Measurements from ENCODE around the gene ZFHX2.
"Not testable (repeated sequence)": the region's sequence is repeated elsewhere in the genome, so short reads cannot be mapped to it uniquely, and the experiment has no call there.

Gene ZFHX2

DNA sequence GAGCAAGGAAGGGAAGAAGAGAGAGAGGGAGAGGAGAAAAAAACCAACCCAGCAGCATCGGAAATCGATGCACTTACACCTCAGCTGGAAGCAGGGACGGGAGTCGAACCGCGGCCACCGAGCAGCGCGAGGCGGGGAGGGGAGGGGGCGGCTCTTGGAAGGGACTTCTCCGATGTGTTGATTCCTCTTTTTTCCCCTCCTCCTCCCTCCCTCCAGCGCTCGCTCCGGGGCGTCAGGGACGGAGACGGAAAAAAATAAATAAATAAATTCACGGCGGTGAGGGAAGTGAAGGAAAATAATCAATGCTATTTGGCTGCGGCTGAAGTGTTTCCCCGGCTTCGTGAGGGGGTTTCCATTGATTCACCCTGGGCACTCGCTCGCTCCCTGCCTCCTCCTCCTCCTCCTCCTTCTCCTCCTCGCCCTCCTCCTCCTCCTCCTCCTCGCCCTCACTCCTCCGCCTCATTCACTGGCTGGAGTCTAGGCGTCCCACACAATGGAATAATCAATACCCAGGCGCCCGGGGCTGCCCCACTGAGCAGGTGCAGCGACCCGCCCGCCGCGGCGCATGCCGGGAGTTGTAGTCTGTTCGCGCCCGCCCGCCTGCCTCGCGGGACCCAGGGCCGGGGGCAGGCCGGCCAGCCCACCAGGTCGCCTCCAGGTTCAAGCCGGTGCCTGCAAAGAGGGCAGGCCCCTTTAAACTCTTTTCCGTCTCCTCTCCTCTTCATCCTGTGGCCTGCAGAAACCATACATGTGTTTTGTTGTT, at the start of gene ZFHX2:
ZFHX2 (minus strand) TSS at position 500 of the 763 bp plus-strand sequence. CDS start 16,440 bp downstream, outside the sequence.
- no peaks in the 10 kb centered on the region for H3K4me1 ChIP-seq (ENCODE audit: low read length)
- no peak for TF ChIP-seq EZH2phosphoT487 (IDR thresholded peaks at IDR 0.05; ENCODE audit: low read length)
- TF ChIP-seq EZH2 (optimal IDR thresholded peaks at IDR 0.05; ENCODE audit: low read depth, low read length): no peak
- TF ChIP-seq, protein P1, sequence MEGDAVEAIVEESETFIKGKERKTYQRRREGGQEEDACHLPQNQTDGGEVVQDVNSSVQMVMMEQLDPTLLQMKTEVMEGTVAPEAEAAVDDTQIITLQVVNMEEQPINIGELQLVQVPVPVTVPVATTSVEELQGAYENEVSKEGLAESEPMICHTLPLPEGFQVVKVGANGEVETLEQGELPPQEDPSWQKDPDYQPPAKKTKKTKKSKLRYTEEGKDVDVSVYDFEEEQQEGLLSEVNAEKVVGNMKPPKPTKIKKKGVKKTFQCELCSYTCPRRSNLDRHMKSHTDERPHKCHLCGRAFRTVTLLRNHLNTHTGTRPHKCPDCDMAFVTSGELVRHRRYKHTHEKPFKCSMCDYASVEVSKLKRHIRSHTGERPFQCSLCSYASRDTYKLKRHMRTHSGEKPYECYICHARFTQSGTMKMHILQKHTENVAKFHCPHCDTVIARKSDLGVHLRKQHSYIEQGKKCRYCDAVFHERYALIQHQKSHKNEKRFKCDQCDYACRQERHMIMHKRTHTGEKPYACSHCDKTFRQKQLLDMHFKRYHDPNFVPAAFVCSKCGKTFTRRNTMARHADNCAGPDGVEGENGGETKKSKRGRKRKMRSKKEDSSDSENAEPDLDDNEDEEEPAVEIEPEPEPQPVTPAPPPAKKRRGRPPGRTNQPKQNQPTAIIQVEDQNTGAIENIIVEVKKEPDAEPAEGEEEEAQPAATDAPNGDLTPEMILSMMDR (IDR thresholded peaks at IDR 0.05; ENCODE audit: low read length): no peak
- H3F3A ChIP-seq (ENCODE audit: insufficient read depth, low read length): no peaks in the 10 kb centered on the region
- H3K36me3 ChIP-seq (replicated peaks; ENCODE audit: insufficient read depth, low read length): no peaks in the 10 kb centered on the region
- H3K27me3 ChIP-seq (replicated peaks; ENCODE audit: insufficient read depth, low read length): no peaks in the 10 kb centered on the region
- peak; percentile 38 for DNase-seq
- H3K9ac ChIP-seq (ENCODE audit: low read length): peak within 1 kb of the TSS; percentile 23; the same call in 1 of the 2 replicates
- H2AFZ ChIP-seq (ENCODE audit: low read length): peak within 1 kb of the TSS; percentile 74
- peaks cover 2% of the 10 kb centered on the region for H3K79me2 ChIP-seq (ENCODE audit: low read length)
- peak within 1 kb of the TSS; percentile 76 for H3K4me2 ChIP-seq (ENCODE audit: low read depth, low read length)
- H4K20me1 ChIP-seq (ENCODE audit: insufficient read depth, low read length): no peaks in the 10 kb centered on the region
- no peak within 1 kb of the TSS for H3K27ac ChIP-seq (ENCODE audit: low read length)
- H3K9me3 ChIP-seq (replicated peaks; ENCODE audit: insufficient read depth, low read length): no peaks in the 10 kb centered on the region
- peak within 1 kb of the TSS; percentile 65 for H3K4me3 ChIP-seq (ENCODE audit: low read length)
- no peaks in the 10 kb centered on the region for H3K9me2 ChIP-seq (replicated peaks; ENCODE audit: insufficient read depth, low read length)

DNA sequence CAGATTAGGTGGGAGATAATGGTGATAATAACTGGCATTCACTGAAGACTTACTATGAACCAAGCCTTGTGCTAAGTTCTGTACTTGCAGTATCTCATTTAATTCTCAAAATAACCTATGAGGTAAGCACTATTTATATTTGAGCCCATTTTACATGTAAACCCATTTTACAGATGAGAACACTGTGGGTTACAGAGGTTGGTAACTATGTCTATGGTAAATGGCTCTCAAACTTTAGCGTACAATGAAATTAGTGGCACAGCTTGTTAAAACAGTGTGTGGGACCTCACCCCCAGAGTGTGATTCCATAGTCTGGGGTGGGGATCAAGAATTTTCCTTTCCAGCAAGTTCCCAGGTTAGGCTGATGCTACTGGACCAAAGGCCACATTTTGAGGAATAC, 49.2 kb upstream of the ZFHX2 start:
- TF ChIP-seq EZH2phosphoT487 (IDR thresholded peaks at IDR 0.05; ENCODE audit: low read length) (no peak), EZH2 (optimal IDR thresholded peaks at IDR 0.05; ENCODE audit: low read depth, low read length) (no peak)
- TF ChIP-seq, protein P1 (IDR thresholded peaks at IDR 0.05; ENCODE audit: low read length): no peak
- Histone ChIP-seq H3K36me3 (replicated peaks; ENCODE audit: insufficient read depth, low read length) (no peaks in the 10 kb centered on the region), H3F3A (ENCODE audit: insufficient read depth, low read length) (no peaks in the 10 kb centered on the region)

DNA sequence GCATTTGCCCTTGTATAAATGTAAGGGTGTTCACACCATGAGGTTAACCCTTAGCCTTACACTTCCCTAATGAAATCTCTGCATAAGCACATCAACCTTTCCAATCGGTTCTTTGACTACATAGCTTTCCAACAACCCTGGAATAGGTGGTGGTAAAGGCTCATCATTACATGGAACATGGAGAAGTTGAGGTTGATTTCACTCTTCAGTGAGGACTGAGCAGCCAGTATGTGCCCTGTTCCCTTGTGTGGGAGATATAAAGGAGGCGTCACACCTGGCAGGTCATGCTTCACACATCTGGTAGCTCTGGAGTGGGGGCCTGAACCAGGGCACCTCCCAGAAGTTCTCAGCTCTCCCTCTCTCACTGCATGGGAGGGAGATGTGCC, 48.8 kb upstream of the ZFHX2 start:
- TF ChIP-seq, protein P1 (IDR thresholded peaks at IDR 0.05; ENCODE audit: low read length): no peak
- TF ChIP-seq EZH2 (optimal IDR thresholded peaks at IDR 0.05; ENCODE audit: low read depth, low read length) (no peak), EZH2phosphoT487 (IDR thresholded peaks at IDR 0.05; ENCODE audit: low read length) (no peak)
- Histone ChIP-seq H3K4me1 (ENCODE audit: low read length) (no peaks in the 10 kb centered on the region), H3K27me3 (replicated peaks; ENCODE audit: insufficient read depth, low read length) (no peaks in the 10 kb centered on the region), H3K9me2 (replicated peaks; ENCODE audit: insufficient read depth, low read length) (no peaks in the 10 kb centered on the region), H3K4me2 (ENCODE audit: low read depth, low read length) (no peak overlapping the region), H3K79me2 (ENCODE audit: low read length) (no peaks in the 10 kb centered on the region), H3K36me3 (replicated peaks; ENCODE audit: insufficient read depth, low read length) (no peaks in the 10 kb centered on the region), H2AFZ (ENCODE audit: low read length) (no peak overlapping the region), H3K9me3 (replicated peaks; ENCODE audit: insufficient read depth, low read length) (no peaks in the 10 kb centered on the region), H3F3A (ENCODE audit: insufficient read depth, low read length) (no peaks in the 10 kb centered on the region), H3K27ac (ENCODE audit: low read length) (no peak overlapping the region), H3K4me3 (ENCODE audit: low read length) (no peak overlapping the region), H3K9ac (ENCODE audit: low read length) (no peak overlapping the region), H4K20me1 (ENCODE audit: insufficient read depth, low read length) (no peaks in the 10 kb centered on the region)
- DNase-seq: no peak

More for the DNA sequence above, 49.2 kb upstream of the ZFHX2 start:
- H3K27me3 ChIP-seq (replicated peaks; ENCODE audit: insufficient read depth, low read length): no peaks in the 10 kb centered on the region
- DNase-seq: no peak
- no peak overlapping the region for H3K27ac ChIP-seq (ENCODE audit: low read length)
- H3K4me1 ChIP-seq (ENCODE audit: low read length): no peaks in the 10 kb centered on the region
- H2AFZ ChIP-seq (ENCODE audit: low read length): no peak overlapping the region
- no peaks in the 10 kb centered on the region for H3K9me3 ChIP-seq (replicated peaks; ENCODE audit: insufficient read depth, low read length)
- H3K9me2 ChIP-seq (replicated peaks; ENCODE audit: insufficient read depth, low read length): no peaks in the 10 kb centered on the region
- no peak overlapping the region for H3K4me2 ChIP-seq (ENCODE audit: low read depth, low read length)
- H3K4me3 ChIP-seq (ENCODE audit: low read length): no peak overlapping the region
- H4K20me1 ChIP-seq (ENCODE audit: insufficient read depth, low read length): no peaks in the 10 kb centered on the region
- no peaks in the 10 kb centered on the region for H3K79me2 ChIP-seq (ENCODE audit: low read length)
- H3K9ac ChIP-seq (ENCODE audit: low read length): no peak overlapping the region

DNA sequence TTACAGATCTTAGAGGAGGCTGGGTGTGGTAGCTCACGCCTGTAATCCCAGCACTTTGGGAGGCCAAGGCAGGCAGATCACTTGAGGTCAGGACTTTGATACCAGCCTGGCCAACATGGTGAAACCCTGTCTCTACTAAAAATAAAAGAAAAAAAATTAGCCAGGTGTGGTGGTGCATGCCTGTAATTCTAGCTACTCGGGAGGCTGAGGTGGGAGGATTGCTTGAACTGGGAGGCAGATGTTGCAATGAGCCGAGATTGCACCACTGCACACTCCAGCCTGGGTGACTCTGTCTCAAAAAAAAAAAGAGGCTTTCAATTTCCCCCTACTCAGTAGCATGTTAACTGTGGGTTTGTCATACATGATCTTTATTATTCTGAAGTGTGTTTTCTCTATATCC, 42.6 kb upstream of the ZFHX2 start:
- H3K9me3 ChIP-seq (replicated peaks; ENCODE audit: insufficient read depth, low read length); H3K4me1 ChIP-seq (ENCODE audit: low read length); H3K79me2 ChIP-seq (ENCODE audit: low read length); H3K27me3 ChIP-seq (replicated peaks; ENCODE audit: insufficient read depth, low read length); H3K4me3 ChIP-seq (ENCODE audit: low read length); H3K27ac ChIP-seq (ENCODE audit: low read length); DNase-seq; H3K36me3 ChIP-seq (replicated peaks; ENCODE audit: insufficient read depth, low read length); H3K4me2 ChIP-seq (ENCODE audit: low read depth, low read length); H3K9ac ChIP-seq (ENCODE audit: low read length); H3K9me2 ChIP-seq (replicated peaks; ENCODE audit: insufficient read depth, low read length); H3F3A ChIP-seq (ENCODE audit: insufficient read depth, low read length); H4K20me1 ChIP-seq (ENCODE audit: insufficient read depth, low read length); H2AFZ ChIP-seq (ENCODE audit: low read length): not testable (repeated sequence)

Data from MM.1S (cell line).